OCI-LY1 (cell line): ENCODE results near the gene PRR14.

Experiments
- EZH2 ChIP-seq: fragments of 200-600 bp; sonication (generic), shearing (Covaris generic); IDR thresholded peaks from 2 replicates; pipeline ENCODE4 v1.8.0; 2017; ENCODE audit warnings: borderline replicate concordance, mixed run types, mild to moderate bottlenecking, antibody characterized with exemption, low read length, moderate library complexity, mixed read lengths
- TF ChIP-seq, protein P1 (sequence below): fragments of 200-600 bp; sonication (generic), shearing (Covaris generic); IDR thresholded peaks from 2 replicates; pipeline ENCODE4 v1.5.1; 2017; ENCODE audit warnings: mild to moderate bottlenecking, antibody characterized with exemption, low read length, moderate library complexity, mixed read lengths

DNA sequence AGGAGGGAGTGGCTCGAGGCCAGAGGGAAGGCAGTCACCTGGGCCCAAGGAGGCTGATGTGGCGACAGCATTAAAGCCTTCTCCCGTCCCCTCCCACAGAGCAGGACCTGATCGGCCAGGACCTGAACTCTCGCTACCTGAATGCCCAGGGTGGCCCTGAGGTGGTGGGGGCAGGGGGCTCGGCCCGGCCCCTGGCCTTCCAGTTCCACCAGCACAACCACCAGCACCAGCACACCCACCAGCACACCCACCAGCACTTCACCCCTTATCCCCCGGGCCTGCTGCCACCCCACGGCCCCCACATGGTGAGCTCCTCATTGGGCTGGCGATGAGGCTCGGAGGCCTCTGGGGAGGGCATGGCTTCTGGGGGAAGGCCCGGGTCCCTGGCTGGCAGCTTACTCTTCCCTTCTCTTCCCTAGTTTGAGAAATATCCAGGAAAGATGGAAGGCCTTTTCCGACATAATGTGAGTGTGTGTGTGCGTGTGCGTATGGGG, 13.9 kb downstream of the PRR14 start:
- TF ChIP-seq, protein P1, sequence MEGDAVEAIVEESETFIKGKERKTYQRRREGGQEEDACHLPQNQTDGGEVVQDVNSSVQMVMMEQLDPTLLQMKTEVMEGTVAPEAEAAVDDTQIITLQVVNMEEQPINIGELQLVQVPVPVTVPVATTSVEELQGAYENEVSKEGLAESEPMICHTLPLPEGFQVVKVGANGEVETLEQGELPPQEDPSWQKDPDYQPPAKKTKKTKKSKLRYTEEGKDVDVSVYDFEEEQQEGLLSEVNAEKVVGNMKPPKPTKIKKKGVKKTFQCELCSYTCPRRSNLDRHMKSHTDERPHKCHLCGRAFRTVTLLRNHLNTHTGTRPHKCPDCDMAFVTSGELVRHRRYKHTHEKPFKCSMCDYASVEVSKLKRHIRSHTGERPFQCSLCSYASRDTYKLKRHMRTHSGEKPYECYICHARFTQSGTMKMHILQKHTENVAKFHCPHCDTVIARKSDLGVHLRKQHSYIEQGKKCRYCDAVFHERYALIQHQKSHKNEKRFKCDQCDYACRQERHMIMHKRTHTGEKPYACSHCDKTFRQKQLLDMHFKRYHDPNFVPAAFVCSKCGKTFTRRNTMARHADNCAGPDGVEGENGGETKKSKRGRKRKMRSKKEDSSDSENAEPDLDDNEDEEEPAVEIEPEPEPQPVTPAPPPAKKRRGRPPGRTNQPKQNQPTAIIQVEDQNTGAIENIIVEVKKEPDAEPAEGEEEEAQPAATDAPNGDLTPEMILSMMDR, result no peak
- TF ChIP-seq EZH2, result no peak
